ENCODE data around the gene CYTH1.

CYTH1 gene

DNA sequence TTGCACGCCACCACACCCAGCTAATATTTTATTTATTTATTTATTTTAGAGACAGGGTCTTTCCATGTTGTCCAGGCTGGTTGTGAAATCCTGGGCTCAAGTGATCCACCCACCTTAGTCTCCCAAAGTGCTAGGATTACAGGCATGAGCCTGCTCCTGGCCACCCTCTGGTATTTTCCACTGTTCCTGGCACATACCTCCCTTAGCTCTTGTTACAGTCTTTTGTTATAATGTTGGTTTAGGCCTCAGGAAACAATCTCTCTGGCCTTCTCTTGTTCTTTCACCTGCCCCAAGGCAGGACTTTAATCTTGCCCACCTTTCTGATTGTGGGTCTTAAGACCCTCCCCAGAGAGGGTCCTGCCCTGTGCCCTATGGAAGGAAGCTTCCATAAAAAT lies 3.6 kb upstream of the CYTH1 start:
- H3F3A ChIP-seq (ENCODE audit: insufficient read depth, low read length): no peaks in the 10 kb centered on the region; the same call in 1 of the 2 replicates
- H3K4me3 ChIP-seq (ENCODE audit: low read depth, low read length, poor library complexity, severe bottlenecking): no peak overlapping the region
- no peaks in the 10 kb centered on the region for H3K79me2 ChIP-seq (ENCODE audit: insufficient read depth, low read length)
- H3K9me3 ChIP-seq (ENCODE audit: low read length): no peaks in the 10 kb centered on the region
- no peak overlapping the region for H3K27ac ChIP-seq (ENCODE audit: low read depth, low read length, poor library complexity, severe bottlenecking)
- no peak overlapping the region for H3K9ac ChIP-seq (ENCODE audit: low read length)
- H4K20me1 ChIP-seq (ENCODE audit: insufficient read depth, low read length): no peaks in the 10 kb centered on the region
- H2AFZ ChIP-seq (ENCODE audit: low read length): no peak overlapping the region
- no peaks in the 10 kb centered on the region; the same call in 1 of the 2 replicates for H3K36me3 ChIP-seq (ENCODE audit: insufficient read depth, low read length)
- TF ChIP-seq, protein P1, sequence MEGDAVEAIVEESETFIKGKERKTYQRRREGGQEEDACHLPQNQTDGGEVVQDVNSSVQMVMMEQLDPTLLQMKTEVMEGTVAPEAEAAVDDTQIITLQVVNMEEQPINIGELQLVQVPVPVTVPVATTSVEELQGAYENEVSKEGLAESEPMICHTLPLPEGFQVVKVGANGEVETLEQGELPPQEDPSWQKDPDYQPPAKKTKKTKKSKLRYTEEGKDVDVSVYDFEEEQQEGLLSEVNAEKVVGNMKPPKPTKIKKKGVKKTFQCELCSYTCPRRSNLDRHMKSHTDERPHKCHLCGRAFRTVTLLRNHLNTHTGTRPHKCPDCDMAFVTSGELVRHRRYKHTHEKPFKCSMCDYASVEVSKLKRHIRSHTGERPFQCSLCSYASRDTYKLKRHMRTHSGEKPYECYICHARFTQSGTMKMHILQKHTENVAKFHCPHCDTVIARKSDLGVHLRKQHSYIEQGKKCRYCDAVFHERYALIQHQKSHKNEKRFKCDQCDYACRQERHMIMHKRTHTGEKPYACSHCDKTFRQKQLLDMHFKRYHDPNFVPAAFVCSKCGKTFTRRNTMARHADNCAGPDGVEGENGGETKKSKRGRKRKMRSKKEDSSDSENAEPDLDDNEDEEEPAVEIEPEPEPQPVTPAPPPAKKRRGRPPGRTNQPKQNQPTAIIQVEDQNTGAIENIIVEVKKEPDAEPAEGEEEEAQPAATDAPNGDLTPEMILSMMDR (IDR thresholded peaks at IDR 0.05; ENCODE audit: low read length): no peak
- TF ChIP-seq EZH2 (IDR thresholded peaks at IDR 0.05; ENCODE audit: borderline replicate concordance, low read length): no peak
- no peaks in the 10 kb centered on the region for H3K9me2 ChIP-seq (ENCODE audit: low read depth, low read length)
- H3K4me2 ChIP-seq (ENCODE audit: low read length): no peak overlapping the region
- H3K27me3 ChIP-seq (ENCODE audit: insufficient read depth, low read length): no peaks in the 10 kb centered on the region
- H3K4me1 ChIP-seq (ENCODE audit: insufficient read depth, low read length, severe bottlenecking): peaks cover 13% of the 10 kb centered on the region

DNA sequence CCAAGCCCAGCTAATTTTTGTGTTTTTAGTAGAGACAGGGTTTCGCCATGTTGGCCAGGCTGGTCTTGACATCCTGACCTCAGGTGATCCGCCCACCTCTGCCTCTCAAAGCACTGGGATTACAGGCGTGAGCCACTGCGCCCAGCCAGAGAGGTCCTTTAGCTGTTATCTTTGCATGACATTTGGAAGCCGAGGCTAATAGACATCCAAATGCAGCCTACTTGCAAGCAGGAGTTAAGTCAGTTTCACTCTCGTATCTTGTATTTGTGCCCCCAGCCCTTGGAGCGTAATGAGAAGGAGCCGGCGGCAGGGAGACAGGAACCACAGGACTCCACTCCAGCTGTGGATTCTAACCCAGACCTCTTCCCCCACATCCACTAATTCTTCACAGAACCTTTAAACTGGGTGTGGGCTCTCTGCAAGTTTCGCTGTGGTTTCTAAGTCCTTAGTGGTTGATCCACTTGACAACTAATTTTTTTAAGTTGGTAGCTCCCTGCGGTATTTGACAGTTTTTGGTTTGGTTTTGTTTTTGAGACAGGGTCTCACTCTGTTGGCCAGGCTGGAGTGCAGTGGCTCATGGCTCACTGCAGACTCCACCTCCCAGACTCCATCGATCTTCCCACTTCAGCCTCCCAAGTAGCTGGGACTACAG lies 3.1 kb upstream of the CYTH1 start:
- no peak for TF ChIP-seq EZH2 (IDR thresholded peaks at IDR 0.05; ENCODE audit: borderline replicate concordance, low read length)
- TF ChIP-seq, protein P1 (IDR thresholded peaks at IDR 0.05; ENCODE audit: low read length): no peak
- H3K9me3 ChIP-seq (ENCODE audit: low read length): no peaks in the 10 kb centered on the region
- H3F3A ChIP-seq (ENCODE audit: insufficient read depth, low read length): no peaks in the 10 kb centered on the region; the same call in 1 of the 2 replicates
- H3K79me2 ChIP-seq (ENCODE audit: insufficient read depth, low read length): no peaks in the 10 kb centered on the region
- H3K36me3 ChIP-seq (ENCODE audit: insufficient read depth, low read length): no peaks in the 10 kb centered on the region; the same call in 1 of the 2 replicates
- H4K20me1 ChIP-seq (ENCODE audit: insufficient read depth, low read length): no peaks in the 10 kb centered on the region
- peaks cover 13% of the 10 kb centered on the region for H3K4me1 ChIP-seq (ENCODE audit: insufficient read depth, low read length, severe bottlenecking)
- no peaks in the 10 kb centered on the region for H3K9me2 ChIP-seq (ENCODE audit: low read depth, low read length)
- no peak overlapping the region for H3K9ac ChIP-seq (ENCODE audit: low read length)
- no peak overlapping the region for H3K4me3 ChIP-seq (ENCODE audit: low read depth, low read length, poor library complexity, severe bottlenecking)
- H2AFZ ChIP-seq (ENCODE audit: low read length): no peak overlapping the region
- no peaks in the 10 kb centered on the region for H3K27me3 ChIP-seq (ENCODE audit: insufficient read depth, low read length)
- H3K4me2 ChIP-seq (ENCODE audit: low read length): no peak overlapping the region
- H3K27ac ChIP-seq (ENCODE audit: low read depth, low read length, poor library complexity, severe bottlenecking): no peak overlapping the region

DNA sequence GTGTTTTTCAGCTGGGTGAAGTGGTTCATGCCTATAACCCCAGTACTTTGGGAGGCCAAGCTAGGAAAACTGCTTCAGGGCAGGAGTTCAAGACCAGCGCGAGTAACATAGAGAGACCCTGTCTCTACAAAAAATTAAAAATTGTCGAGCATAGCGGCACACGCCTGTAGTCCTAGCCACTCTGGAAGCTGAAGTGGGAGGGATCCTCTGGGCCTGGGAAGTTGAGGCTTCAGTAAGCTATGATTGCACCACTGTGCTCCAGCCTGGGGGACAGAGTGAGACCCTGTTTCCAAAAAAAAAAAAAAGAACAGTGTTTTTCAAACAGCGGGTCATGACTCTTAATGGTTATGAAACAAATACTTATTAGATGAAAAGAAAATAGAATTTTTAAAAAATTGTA lies 2.3 kb upstream of the CYTH1 start:
- H3K4me1 ChIP-seq (ENCODE audit: insufficient read depth, low read length, severe bottlenecking): peaks cover 13% of the 10 kb centered on the region
- no peaks in the 10 kb centered on the region for H3K79me2 ChIP-seq (ENCODE audit: insufficient read depth, low read length)
- H3K27me3 ChIP-seq (ENCODE audit: insufficient read depth, low read length): no peaks in the 10 kb centered on the region
- H2AFZ ChIP-seq (ENCODE audit: low read length): no peak overlapping the region
- no peak overlapping the region for H3K4me3 ChIP-seq (ENCODE audit: low read depth, low read length, poor library complexity, severe bottlenecking)
- H3K9me2 ChIP-seq (ENCODE audit: low read depth, low read length): no peaks in the 10 kb centered on the region
- no peak overlapping the region for H3K4me2 ChIP-seq (ENCODE audit: low read length)
- no peaks in the 10 kb centered on the region; the same call in 1 of the 2 replicates for H3K36me3 ChIP-seq (ENCODE audit: insufficient read depth, low read length)
- no peaks in the 10 kb centered on the region for H3K9me3 ChIP-seq (ENCODE audit: low read length)
- no peak overlapping the region for H3K27ac ChIP-seq (ENCODE audit: low read depth, low read length, poor library complexity, severe bottlenecking)
- TF ChIP-seq, protein P1 (IDR thresholded peaks at IDR 0.05; ENCODE audit: low read length): no peak
- TF ChIP-seq EZH2 (IDR thresholded peaks at IDR 0.05; ENCODE audit: borderline replicate concordance, low read length): no peak
- no peaks in the 10 kb centered on the region for H4K20me1 ChIP-seq (ENCODE audit: insufficient read depth, low read length)
- H3K9ac ChIP-seq (ENCODE audit: low read length): no peak overlapping the region
- no peaks in the 10 kb centered on the region; the same call in 1 of the 2 replicates for H3F3A ChIP-seq (ENCODE audit: insufficient read depth, low read length)
